ENCODE data around the gene ECT2.

GRCh38 chr3:172787019-172787418, 36.5 kb downstream of the ECT2 start:
- TF ChIP-seq CTCF (IDR thresholded peaks at IDR 0.05) (no peak), POLR2A (IDR thresholded peaks at IDR 0.05) (no peak), POLR2AphosphoS5 (IDR thresholded peaks at IDR 0.05) (no peak), EP300 (IDR thresholded peaks at IDR 0.05) (no peak)
